GM19452 (cell line): Measurements from ENCODE around the gene NPEPL1.
"Not testable (repeated sequence)": the region's sequence is repeated elsewhere in the genome, so short reads cannot be mapped to it uniquely, and the experiment has no call there.

Experiments
- ATAC-seq: cut with Tn5 transposase; IDR thresholded peaks from one replicate; pipeline ENCODE4 v1.9.1; 2021; ENCODE audit not compliant: unreplicated experiment

The NPEPL1 gene

DNA sequence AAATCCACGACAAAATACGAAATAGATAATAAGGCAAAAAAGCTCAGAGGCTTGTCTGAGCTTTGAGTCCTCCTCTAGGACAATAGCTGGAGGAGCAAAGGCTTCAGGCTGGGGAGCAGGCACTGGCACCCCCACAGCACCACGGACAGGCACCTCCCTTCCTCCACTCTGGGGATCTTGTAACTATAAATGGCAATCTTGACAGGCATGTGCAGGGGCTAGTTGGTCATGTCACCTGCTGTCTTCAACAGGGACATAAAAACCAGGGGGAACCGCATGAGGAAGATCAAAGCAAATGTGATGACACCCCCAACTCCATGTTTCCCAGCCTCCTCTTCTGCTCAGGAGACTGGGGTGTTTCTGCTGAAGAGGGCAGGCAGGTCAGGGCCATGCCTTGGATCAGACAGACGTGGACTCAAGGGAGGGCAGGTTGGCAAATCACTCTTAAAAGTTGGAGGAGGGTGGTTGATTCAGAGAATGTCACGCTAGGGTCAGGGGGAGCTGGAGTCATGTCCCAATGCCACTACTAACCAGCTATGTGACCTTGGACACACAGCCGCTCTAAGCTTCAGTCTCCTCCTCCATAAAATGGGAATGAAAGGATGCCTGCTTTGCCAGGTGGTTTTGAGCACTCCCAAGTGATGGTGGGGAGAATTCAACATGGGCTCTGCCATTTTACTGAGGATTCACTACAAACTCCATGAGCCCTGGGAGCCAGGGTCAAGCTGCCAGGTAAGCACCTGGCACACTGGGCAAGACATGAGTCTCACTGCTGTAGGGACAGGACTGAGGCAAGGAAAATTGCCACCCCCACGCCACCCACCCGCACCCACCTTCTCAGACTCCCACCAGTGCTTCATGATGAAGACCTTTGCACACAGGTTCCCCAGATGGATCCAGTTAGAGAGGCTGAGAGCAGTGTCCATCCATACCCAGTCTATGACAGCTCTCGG is 48.0 kb downstream of the NPEPL1 start:
- no peak for ATAC-seq

DNA sequence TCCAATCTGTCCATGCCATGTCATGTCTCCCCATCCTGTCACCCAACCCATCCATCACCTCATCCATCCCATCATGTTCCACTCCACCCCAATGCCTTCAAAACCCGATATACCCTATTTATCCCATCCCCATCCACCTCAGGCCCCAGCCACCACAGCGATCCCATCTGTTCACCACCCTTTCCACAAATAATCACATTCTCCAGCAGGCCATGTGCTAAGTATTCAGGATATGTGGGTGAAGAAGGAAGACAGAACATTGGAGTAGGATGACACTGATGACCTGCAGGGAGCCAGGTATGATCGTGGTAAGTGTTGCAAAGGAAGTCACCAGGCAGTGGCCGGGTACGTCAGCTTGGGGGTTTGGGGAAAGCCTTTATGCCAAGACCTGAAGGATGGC is 48.8 kb downstream of the NPEPL1 start:
- ATAC-seq: no peak

DNA sequence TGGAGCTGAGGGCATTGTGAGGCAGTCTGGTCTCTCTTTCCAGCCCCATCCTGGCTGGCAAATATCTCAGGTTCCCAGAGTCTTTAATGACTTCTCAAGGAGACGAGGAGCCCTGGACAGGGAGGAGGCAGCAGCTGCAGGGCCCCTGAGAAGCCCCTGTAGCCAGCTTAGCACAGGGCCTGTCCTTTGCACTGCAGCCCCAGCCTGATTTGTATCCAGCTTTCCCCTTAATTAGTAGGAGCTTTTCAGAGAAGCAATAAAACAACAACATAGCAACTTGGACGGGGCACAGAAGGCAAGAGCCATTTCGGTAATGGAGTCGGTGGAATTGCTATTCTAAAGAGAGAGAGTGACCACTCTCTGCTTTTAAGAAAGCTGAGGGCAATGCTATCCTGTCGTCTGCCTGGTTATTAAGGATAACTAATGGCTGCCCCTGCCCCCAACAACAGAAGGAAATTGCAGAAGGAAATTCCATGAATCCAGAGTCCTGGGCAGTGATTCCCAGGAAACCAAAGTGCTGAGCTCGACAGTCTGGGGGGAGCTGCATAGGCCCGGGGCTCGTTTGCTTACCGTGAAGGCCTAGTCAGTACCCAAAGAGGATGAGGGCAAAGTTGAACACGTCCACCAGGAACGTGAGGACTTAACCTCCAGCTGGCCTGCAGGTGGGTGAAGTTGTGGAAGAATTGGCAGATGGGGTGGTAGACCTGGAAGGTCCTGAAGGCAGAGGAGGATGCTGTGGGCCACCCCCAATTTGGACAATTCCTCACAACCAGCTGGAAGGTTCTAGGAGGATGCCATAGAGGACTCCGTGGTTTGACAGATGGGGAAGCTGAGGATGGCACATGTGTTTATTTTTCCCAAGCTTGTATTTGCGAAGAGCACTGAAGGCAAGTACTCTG is 50.3 kb downstream of the NPEPL1 start:
- ATAC-seq: no peak

DNA sequence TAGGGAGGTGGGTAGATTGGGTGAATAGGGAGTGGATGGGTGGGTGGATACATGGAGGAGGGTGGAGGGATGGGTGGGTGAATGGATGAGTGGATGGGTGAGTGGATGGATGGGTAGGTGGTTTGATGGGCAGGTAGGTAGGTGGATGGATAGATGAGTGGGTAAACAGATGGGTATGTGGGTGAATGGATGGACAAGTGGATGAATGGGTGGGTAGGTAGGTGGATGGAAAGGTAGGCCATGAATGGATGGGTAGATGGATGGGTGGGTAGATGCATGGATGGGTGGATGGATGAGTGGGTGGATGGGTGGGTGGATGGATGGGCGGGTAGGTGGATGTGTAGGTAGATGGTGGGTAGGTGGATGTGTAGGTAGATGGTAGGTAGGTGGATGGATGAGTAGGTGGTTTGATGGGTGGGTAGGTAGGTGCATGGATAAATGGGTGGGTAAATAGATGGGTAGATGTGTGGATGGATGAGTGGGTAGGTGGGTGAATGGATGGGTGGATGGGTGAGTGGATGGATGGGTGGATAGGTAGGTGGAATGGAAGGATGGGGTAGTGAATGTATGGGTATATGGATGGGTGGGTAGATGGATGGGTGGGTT is 51.4 kb downstream of the NPEPL1 start:
- ATAC-seq: no peak

DNA sequence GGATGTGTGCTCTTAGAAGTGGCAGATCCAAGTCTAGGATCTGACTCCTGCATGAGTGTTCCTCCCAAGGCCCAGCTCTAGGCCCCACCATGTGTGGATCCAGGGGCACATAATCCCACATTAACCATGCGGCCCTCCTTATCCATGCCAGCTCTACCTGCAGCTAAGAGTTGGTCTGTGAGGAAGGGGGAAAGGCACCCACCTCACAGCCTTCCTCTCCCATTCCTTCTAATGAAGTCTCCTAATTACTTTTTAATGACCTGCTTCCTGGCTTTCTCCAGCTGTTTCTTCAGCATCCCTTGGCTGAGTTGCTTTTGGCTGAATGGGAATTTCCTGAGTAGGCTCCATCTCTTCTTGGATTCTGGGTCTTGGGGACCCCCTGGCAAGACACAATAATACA is 52.2 kb downstream of the NPEPL1 start:
- ATAC-seq: no peak

DNA sequence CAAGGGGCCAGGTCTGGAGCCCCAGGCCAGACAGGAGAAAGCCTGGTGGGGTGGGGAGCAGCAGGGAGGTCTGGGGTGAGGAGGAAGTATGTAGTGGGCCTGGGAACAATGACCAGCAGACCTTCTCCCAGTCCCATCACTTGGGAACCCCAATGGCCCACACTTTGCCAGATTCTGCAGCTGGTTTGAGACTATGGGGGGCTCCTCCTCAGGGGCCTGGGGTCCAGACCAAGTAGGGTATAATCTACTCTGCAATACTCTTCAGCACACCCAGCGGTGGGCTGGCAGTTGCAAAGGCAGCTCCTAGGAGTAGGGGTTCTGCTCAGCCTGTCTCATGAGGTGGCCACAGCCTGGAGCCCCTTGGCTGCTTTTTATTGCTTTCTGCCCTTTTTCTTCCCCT is 52.8 kb downstream of the NPEPL1 start:
- ATAC-seq: no peak

DNA sequence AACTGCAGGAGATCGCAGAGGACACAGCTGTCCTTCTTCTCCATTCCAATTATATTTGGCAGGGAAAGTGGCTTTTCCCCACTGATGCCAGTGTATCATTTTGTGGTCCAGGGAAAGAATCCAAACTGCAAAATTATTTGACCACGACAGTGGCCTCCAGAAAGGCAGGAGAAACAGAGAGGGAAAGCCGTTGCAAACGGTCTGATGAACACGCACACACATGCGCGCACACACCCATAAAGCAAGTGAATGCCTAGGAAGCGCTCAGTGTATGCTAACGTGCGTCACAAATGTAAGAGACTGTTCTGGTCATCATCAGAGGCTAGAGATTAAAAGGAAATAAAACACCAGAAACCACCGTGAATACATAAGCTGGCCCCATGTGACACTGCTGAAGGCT is 54.0 kb downstream of the NPEPL1 start:
- ATAC-seq: no peak

DNA sequence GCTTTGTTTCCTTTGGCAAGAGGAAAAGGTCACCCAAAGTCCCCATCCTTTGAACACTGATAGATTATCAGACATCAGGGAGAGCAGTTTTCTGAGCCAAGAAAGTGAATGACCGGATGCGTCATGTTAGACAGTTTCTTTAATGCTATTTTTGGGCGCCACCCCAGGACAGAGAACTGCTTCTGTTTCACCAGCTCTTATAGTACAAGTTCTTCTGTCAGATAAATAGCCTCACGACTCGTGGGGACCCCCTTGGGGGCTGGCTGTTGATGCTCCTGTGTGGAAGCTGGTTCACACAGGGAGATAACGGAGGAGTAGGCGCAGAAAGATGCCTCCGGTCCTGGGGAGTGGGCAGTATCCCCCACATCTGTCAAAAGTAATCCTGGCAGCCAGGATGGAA is 54.6 kb downstream of the NPEPL1 start:
- ATAC-seq: no peak

DNA sequence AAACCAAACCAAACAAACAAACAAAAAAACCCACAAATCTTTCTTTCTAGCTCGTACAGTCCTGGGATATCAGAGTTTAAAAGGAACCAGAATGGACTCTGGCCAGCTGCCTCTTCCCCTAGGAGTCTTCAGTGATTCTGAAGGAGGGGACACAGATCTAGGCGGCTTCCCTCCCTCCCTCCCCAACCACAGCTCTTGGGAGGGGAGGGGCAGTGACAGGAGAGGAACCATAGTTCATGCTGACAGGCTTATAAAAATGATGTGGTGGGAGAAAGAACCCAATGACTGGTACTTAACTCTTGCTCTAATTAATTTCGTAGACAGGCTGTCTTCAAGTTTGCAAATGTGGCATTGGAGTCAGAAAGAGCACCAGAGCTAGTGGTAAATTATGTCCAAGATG is 56.0 kb downstream of the NPEPL1 start:
- no peak for ATAC-seq

DNA sequence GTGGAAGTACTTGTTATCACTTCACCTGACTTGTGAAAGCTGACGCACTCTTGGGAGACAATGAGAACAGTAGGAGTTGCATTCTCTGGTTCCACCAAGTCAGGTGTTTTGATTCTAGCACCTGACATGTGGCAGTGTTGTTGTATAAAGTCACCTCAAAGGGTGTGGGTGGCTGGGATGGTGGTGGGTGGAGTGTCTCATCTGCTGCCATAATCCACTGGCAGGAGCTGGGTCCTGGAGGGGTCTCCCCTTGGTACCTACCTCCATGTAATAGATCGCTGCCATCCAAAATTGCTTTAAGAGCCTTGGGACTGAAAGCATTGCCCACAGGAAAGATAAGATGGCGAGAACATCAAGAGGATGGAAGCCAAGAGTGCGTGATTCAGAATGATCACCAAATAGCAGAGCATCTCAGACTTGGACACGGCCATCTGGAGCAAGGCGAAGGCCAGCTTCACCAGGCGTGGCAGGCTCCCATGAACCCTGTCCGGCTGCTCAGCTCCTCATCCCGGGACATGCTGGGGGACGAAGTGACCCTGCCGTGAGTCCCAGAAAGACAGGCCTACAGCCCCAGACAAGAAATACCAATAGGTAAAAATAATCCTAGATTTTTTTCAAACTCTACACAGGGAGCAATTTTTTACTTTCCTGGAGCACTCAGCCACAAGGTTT is 56.6 kb downstream of the NPEPL1 start:
- ATAC-seq: no peak

DNA sequence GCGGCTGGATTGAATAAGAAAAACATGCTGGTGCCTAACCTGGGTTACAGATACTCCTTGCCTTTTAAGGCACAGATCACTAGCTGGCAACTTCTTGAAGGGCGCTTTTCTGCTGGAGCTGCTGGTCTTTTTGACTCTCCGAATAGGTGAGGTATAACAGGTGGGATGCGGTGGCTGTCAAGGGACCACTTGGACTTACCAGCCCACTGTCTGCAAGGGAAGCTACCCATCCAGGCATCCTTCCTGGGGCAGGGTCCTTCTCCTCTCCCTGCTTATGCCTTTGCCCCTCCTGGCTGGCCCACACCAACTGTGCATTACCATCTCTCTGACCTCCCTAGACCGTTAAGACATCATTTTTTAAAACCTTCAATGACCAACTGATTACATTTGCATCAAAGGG is 57.4 kb downstream of the NPEPL1 start:
- no peak for ATAC-seq

DNA sequence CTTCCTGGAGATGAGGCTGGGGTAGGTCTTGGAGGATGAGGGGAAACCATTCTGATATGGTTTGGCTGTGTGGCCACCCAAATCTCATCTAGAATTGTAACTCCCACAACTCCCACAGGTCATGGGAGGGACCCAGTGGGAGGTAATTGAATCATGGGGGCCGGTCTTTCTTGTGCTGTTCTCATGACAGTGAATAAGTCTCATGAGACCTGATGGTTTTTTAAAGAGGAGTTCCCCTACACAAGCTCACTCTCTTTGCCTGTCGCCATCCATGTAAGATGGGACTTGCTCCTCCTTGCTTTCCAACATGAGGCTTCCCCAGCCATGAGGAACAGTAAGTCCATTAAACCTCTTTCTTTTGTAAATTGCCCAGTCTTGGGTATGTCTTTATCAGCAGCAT is 58.1 kb downstream of the NPEPL1 start:
- ATAC-seq: not testable (repeated sequence)

DNA sequence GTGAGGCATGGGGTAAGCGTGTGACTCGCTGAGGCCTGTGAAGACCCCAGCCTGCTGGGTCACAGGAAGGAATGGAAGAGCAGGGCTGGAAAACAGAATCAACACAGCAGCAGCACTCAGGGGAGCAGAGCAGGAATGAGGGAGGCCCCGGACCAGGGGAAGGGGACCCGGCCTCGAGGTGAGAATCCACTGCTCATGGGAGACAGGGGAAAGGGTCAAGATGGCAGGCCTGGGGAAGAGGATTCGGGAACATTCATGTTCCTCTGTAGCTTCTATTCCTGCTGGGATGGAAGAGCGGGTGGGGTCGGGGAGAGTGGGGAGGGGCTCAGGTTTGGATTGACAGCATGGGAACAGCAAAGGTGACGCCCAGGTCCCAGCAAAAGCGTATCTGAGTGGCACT is 59.4 kb downstream of the NPEPL1 start:
- no peak for ATAC-seq

DNA sequence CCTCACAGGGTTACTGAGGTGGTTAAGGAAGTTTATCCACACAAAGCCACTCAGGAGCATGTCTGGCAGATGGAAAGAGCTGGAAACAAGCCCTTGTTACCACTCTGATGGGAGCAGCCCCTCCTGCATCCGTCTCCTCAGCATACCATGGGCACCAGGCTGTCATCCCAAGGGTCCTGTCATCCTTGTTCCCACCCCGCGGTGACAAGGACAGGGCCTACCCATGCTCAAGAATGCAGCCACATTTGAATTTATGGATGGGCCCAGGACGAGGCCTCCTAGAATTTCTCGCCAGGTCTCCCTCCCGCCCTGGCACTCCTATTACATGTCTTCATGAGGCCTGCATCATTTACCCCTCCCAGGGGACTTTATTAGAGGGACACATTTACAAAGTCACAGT is 60.0 kb downstream of the NPEPL1 start:
- ATAC-seq: no peak

DNA sequence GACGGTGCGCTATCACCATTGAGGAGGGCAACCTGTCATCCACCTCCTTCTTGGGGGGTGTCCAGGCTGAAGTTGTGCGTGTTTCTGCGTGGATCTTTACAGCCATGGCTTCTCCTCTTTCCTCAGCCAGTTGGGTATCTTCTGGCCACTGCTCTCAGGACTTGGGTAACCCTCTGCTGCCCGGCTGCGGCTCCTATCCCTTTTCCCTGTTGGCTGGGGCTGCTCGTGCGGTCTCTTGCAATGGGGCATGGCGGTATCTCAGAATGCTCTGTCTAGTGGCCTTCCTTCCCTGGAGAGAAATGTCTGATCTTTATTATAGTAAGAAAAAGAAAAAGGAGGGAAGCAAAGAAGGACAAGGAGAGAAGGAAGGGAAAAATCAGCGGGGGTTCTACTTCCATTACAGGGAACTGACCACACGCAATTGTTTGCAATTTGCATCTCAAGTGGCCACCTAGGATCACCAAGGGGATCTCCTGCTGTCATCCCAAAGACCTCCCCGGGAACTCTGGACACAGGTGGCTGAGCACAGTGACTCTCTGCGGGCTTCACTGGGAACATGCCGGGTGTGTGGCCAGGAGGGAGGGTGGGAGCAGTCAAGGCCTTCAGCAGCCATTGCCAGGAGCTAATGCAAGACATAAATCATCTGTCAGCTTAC is 60.8 kb downstream of the NPEPL1 start:
- no peak for ATAC-seq

DNA sequence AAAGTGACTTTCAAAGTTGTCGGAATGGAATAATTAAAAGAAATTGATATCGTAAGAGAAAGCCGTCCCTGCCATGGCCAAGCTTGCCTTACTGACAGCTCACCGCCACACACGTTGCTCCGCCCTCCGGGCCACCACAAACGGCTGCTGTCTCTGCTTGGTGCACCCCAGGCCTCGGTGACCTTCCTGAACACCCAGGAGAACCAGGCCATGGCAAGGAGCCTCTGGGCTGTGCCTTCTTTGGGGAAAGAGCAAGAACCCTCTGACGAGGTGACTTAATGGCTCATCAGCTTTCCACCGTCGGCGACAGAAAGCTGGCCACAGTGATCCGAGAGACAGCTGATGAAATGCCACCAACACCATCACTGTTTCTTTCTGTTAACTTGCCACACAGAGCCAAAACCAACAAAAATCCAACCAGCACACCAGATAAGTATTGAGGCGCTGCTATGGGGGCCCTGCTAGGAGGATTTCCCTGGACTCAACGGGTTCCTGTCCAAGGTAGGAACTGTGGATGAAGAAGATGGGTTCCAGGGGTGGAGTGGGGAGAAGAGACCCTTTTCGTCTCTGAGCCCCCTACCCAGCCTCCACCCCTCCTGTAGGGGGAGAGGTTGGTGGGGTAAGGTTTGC is 61.4 kb downstream of the NPEPL1 start:
- no peak for ATAC-seq

DNA sequence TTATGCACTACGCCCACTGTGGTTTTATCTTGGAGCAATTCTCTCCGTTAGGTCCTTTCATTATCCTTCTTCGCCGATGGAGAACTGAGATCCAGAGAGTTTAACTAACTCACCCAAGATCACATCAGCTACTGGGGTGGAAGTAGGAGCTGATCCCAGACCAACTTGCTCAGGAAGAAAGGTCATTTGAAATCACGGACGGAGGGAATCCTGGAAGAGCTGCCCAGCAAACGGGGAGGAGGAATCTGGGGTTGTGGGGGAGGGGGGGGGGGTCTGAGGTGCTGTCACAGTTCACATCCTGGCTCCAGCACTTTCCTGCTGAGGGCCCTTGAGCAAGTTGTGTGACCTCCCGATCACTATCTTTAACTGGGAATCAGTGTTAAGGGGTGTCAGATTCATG is 62.0 kb downstream of the NPEPL1 start:
- ATAC-seq: no peak

DNA sequence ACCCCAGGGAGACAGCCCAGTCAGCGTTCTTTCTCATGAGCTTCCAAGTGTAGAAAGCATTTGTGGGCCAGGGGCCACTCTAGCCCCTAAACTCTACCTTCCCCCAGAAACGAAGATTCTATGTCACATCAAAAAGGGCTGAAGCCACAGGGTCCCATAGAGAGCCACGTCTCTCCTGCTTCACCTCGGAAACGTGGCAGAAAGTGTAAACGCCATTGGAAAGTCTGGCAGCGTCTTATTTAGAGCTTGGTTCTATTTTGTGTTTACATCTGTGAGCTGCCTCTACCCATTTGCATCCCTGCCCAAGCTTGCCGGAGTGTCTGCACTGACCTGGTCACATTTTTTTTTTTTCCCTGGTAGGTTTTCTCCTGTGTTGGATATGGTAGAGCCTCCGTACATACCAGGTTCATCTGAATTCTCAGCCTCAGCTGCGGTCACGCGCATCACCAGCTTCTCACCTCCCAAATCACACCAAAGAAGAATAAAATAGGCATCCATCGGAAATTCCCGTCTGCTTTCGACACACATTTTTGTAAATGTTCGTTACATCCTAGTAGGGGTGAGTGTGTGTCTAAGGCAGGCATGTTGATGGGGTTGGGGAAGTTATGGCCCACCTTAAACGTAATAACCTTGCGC is 62.6 kb downstream of the NPEPL1 start:
- ATAC-seq: no peak

DNA sequence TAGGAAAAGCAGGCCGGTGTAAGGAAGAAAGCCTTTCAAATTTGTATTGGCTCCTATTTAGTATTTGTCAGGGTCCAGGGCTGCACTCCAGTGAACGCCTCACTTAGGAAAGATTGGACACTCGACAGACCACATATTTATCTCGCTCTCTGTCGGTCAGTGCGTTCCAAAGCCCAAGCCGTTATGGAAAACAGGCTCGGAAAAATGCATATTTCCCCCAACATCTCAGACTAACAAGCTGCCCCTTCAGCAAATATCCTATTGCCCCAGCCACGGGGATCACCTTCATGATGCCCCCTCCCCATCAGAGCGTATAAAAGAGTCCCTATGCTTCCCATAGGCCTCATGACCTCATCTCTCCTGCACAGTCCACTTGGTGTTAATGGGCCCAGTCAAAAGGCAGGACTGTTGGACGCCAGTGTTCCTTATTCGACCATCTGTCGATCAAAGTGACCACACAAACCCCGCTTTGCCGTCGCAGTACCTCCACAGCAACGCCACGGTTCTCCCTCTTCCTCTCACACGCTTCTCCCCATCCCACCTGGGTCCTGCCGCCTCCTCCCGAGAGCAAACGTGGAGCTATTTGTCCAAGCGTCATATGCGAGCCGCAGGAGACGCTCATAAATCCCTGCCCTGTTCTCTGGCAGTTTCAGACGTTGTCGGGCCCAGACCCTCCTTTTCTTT is 63.3 kb downstream of the NPEPL1 start:
- no peak for ATAC-seq
